Common myeloid progenitor, CD34-positive (primary cell): Measurements from ENCODE around the gene TSPYL2.
A peak's percentile ranks its signal among the peaks of the same experiment; 100 is the strongest.

Experiments used
- CTCF ChIA-PET: fragments of 350-600 bp; sonication (Branson Sonifier 250); formaldehyde crosslinking; loops from one replicate; lab custom pipeline; 2021; ENCODE audit warnings: antibody characterized with exemption; lab: Charles Lee
- POLR2A ChIA-PET: fragments of 350-600 bp; sonication (Branson Sonifier 250); formaldehyde crosslinking; loops from one replicate; lab custom pipeline; 2021; ENCODE audit warnings: antibody characterized with exemption; lab: Charles Lee
- DNase-seq, 3 donors: peaks; one replicate each; pipeline versions ENCODE4 v3.0.0 to v3.0.0-alpha.2; 2013
- H3K27ac ChIP-seq, 2 experiments: 1 replicate in 1 of 2; 2 replicates in 1 of 2; pipeline ENCODE4 v1.7.0; 2013; ENCODE audit warnings: inconsistent platforms in 2 of 2, low read length in 2 of 2, mild to moderate bottlenecking in 2 of 2, low read depth in 1 of 2, moderate library complexity in 1 of 2; ENCODE audit not compliant: severe bottlenecking in 2 of 2, insufficient read depth in 1 of 2, poor library complexity in 1 of 2
- H3K27me3 ChIP-seq, 5 experiments: replicated peaks in 2 of 5; 1 replicate in 3 of 5; 2 replicates in 2 of 5; pipeline versions ENCODE4 v1.6.1 to v1.7.0; 2013; ENCODE audit warnings: low read length in 4 of 5, mild to moderate bottlenecking in 2 of 5, moderate library complexity in 2 of 5, inconsistent platforms in 1 of 5; ENCODE audit not compliant: insufficient read depth in 5 of 5, control insufficient read depth in 4 of 5
- H3K36me3 ChIP-seq, 4 experiments: 1 replicate in 2 of 4; 2 replicates in 2 of 4; pipeline versions ENCODE4 v1.6.1 to v1.7.0; 2013; ENCODE audit warnings: low read length in 3 of 4, control low read depth in 1 of 4, mild to moderate bottlenecking in 1 of 4; ENCODE audit not compliant: control insufficient read depth in 4 of 4, insufficient read depth in 4 of 4
- H3K4me1 ChIP-seq, 4 experiments: 1 replicate in 3 of 4; 2 replicates in 1 of 4; pipeline versions ENCODE4 v1.6.1 to v1.7.1; 2013; ENCODE audit warnings: low read length in 3 of 4, mild to moderate bottlenecking in 3 of 4, control low read depth in 1 of 4, inconsistent platforms in 1 of 4, moderate library complexity in 1 of 4; ENCODE audit not compliant: control insufficient read depth in 4 of 4, insufficient read depth in 4 of 4; ENCODE audit errors: control extremely low read depth in 1 of 4
- H3K4me3 ChIP-seq, 7 experiments: 1 replicate in 4 of 7; 2 replicates in 3 of 7; pipeline versions ENCODE4 v1.5.1 to v1.7.0; 2013; ENCODE audit warnings: mild to moderate bottlenecking in 7 of 7, low read length in 6 of 7, moderate library complexity in 6 of 7, inconsistent platforms in 2 of 7, low read depth in 2 of 7, control low read depth in 1 of 7; ENCODE audit not compliant: insufficient read depth in 4 of 7, control insufficient read depth in 1 of 7; ENCODE audit errors: extremely low read depth in 1 of 7
- H3K9me3 ChIP-seq, 5 experiments: 1 replicate in 4 of 5; 2 replicates in 1 of 5; pipeline versions ENCODE4 v1.6.1 to v1.7.1; 2013; ENCODE audit warnings: low read length in 4 of 5, mild to moderate bottlenecking in 2 of 5, inconsistent platforms in 1 of 5, low read depth in 1 of 5, moderate library complexity in 1 of 5; ENCODE audit not compliant: control insufficient read depth in 4 of 5, insufficient read depth in 2 of 5; ENCODE audit errors: control extremely low read depth in 1 of 5
- WGBS: methylation state at CpG from one replicate; pipeline ENCODE4 v1.1.5; 2013; ENCODE audit not compliant: insufficient coverage; 5-methylcytosine and 5-hydroxymethylcytosine counted together

Gene TSPYL2

GRCh38 chrX:53116101-53116500, 33.9 kb downstream of the TSPYL2 start:
- peak in 1 of 3 donors; percentile 17 for DNase-seq
- 43% methylated on average over 3 of the region's 3 CpGs for WGBS
- ChIA-PET CTCF (no interaction called here), POLR2A (no interaction called here)
- Histone ChIP-seq H3K9me3 (no peaks in the 10 kb centered on the region), H3K27me3 (no peaks in the 10 kb centered on the region), H3K4me1 (peaks cover 0 to 5% (median 0%) of the 10 kb centered on the region in 4 experiments), H3K27ac (no peak overlapping the region), H3K4me3 (peak overlapping the region in 2 of 7 experiments; percentile 5 to 48), H3K36me3 (peaks cover 0 to 4% (median 0%) of the 10 kb centered on the region in 4 experiments)

GRCh38 chrX:53122013-53122412, 39.8 kb downstream of the TSPYL2 start:
- no peak overlapping the region for H3K27ac ChIP-seq
- no peak for DNase-seq
- peaks cover 0 to 3% (median 0%) of the 10 kb centered on the region in 4 experiments for H3K36me3 ChIP-seq
- no peaks in the 10 kb centered on the region for H3K9me3 ChIP-seq
- peaks cover 0 to 7% (median 0%) of the 10 kb centered on the region in 5 experiments for H3K27me3 ChIP-seq
- POLR2A ChIA-PET = no interaction called here
- CTCF ChIA-PET = no interaction called here
- no CpG with 5 or more reads among the region's 1 CpG for WGBS
- no peak overlapping the region for H3K4me3 ChIP-seq
- no peaks in the 10 kb centered on the region for H3K4me1 ChIP-seq

DNA sequence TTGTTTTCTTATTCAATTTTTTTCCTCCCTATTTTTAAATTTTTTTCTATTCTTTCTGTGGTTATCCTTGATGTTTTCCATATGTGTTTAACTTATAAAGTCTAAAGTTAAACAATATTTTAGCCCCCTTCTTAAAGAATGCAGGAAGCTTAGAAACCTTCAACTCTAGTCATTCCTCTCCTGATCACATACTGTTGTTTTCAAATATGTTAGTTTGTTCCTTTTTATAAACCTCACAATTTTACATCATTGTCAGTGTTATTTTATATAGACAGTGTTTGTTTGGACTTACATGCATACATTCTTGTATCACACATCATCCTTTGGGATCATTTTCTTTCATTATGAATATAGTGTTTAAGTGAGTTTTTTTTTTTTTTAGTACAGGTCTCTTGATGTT, 43.3 kb downstream of the TSPYL2 start:
- H3K9me3 ChIP-seq = no peaks in the 10 kb centered on the region
- H3K27me3 ChIP-seq = peaks cover 0 to 17% (median 0%) of the 10 kb centered on the region in 5 experiments
- POLR2A ChIA-PET = no interaction called here
- no peak overlapping the region for H3K4me3 ChIP-seq
- no peak for DNase-seq
- H3K4me1 ChIP-seq = no peaks in the 10 kb centered on the region
- peaks cover 0 to 3% (median under 1%) of the 10 kb centered on the region in 4 experiments for H3K36me3 ChIP-seq
- H3K27ac ChIP-seq = no peak overlapping the region
- CTCF ChIA-PET = no interaction called here

- no peak overlapping the region for H3K27ac ChIP-seq
- no peaks in the 10 kb centered on the region for H3K9me3 ChIP-seq
- no CpG with 5 or more reads among the region's 2 CpGs for WGBS
- peaks cover 0 to 5% (median 2%) of the 10 kb centered on the region in 4 experiments for H3K36me3 ChIP-seq
- POLR2A ChIA-PET = no interaction called here
- no peak overlapping the region for H3K4me3 ChIP-seq
- CTCF ChIA-PET = no interaction called here
- no peak for DNase-seq
- no peaks in the 10 kb centered on the region for H3K4me1 ChIP-seq
- peaks cover 0 to 17% (median 0%) of the 10 kb centered on the region in 5 experiments for H3K27me3 ChIP-seq
These were observed 44.2 kb downstream of the TSPYL2 start for GRCh38 chrX:53126377-53126776.

DNA sequence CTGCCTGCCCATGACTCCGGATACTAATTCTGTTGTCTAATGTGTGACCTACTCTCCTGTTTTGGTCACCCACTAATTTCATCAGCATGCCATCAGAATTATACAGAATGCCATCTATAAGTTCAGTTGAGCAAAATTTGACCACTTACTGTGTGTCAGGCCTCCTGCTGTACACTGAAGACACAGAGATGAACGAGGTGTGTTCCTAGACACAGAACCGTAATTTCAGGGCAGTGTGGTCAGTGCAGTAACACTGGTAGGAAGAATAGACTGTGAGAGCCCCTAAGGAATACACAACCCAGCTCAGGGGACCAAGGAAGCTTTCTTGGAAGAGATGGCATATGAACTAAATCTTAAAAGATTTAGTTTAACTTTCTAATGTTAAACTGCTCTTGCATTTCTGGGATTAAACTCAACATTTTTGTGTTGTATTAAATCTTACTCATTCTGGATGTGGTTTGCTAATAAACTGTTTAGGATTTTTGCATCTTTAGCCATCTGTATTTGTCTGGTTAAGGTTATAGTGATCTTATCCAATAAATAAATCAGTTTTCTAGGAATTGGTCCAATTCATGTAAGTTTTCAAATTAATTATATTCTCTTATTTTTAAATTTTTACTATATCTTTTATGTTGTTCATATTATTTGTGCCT, 46.1 kb downstream of the TSPYL2 start:
- POLR2A ChIA-PET = interaction anchor here (1.2 kb wide), 1 partner anchor 15 kb away, joined by 4 read pairs; no protein-coding TSS in a partner anchor
- Histone ChIP-seq H3K9me3 (no peaks in the 10 kb centered on the region), H3K27ac (no peak overlapping the region), H3K36me3 (peaks cover 0 to 5% (median 2%) of the 10 kb centered on the region in 4 experiments), H3K4me3 (no peak overlapping the region), H3K27me3 (peaks cover 0 to 22% (median 0%) of the 10 kb centered on the region in 5 experiments), H3K4me1 (no peaks in the 10 kb centered on the region)
- CTCF ChIA-PET = no interaction called here
- DNase-seq = no peak
- 91% methylated on average over 3 of the region's 3 CpGs for WGBS

GRCh38 chrX:53133400-53133799, 51.2 kb downstream of the TSPYL2 start:
- no peak overlapping the region for H3K4me3 ChIP-seq
- ChIA-PET CTCF (interaction anchor here (0.6 kb wide), 1 partner anchor 128 kb away, joined by 3 read pairs; no protein-coding TSS in a partner anchor), POLR2A (no interaction called here)
- no peak overlapping the region for H3K27ac ChIP-seq
- H3K27me3 ChIP-seq = peaks cover 0 to 12% (median 0%) of the 10 kb centered on the region in 5 experiments
- no peak for DNase-seq
- WGBS = 86% methylated on average over 2 of the region's 4 CpGs
- peaks cover 0 to 5% (median 0%) of the 10 kb centered on the region in 4 experiments for H3K36me3 ChIP-seq
- no peaks in the 10 kb centered on the region for H3K4me1 ChIP-seq
- H3K9me3 ChIP-seq = no peaks in the 10 kb centered on the region

GRCh38 chrX:53135581-53135980, 53.4 kb downstream of the TSPYL2 start:
- Histone ChIP-seq H3K4me1 (no peaks in the 10 kb centered on the region), H3K9me3 (no peaks in the 10 kb centered on the region), H3K36me3 (peaks cover 0 to 4% (median 0%) of the 10 kb centered on the region in 4 experiments), H3K4me3 (no peak overlapping the region), H3K27ac (no peak overlapping the region), H3K27me3 (peaks cover 0 to 21% (median 0%) of the 10 kb centered on the region in 5 experiments)
- no peak for DNase-seq
- 92% methylated on average over 2 of the region's 2 CpGs for WGBS
- POLR2A ChIA-PET = no interaction called here
- CTCF ChIA-PET = no interaction called here
